ENCODE results near the gene MRPL43. TPM values are rescaled to one million over a fixed set of nuclear protein-coding genes. Genes with fewer than 3 reads are reported as not detected.

Gene MRPL43
- total and polyA plus RNA-seq, 10 of the 15 experiments (the other 5 are each of a cell fraction or from before 2014, with no cell fraction given): 16.6 to 108 (median 65.1) TPM

- no peak for TF ChIP-seq IRF5 (IDR thresholded peaks at IDR 0.05; ENCODE audit: borderline replicate concordance)
- TF ChIP-seq CUX1 (IDR thresholded peaks at IDR 0.05; ENCODE audit: insufficient replicate concordance, low read depth, low read length): no peak
- no peak for TF ChIP-seq POLR2AphosphoS2 (IDR thresholded peaks at IDR 0.05; ENCODE audit: low read depth, low read length)
- no peak for TF ChIP-seq NFXL1 (IDR thresholded peaks at IDR 0.05; ENCODE audit: borderline replicate concordance)
- TF ChIP-seq ATF2 (IDR thresholded peaks at IDR 0.05; ENCODE audit: low read length): no peak
- TF ChIP-seq ZNF24 (IDR thresholded peaks at IDR 0.05): no peak
- no peak for TF ChIP-seq STAT3 (IDR thresholded peaks at IDR 0.05; ENCODE audit: low read depth, low read length)
- TF ChIP-seq EED (IDR thresholded peaks at IDR 0.05; ENCODE audit: low read depth): 0 out of 2 replicates have a peak, but pooled peaks have one; percentile 26
- TF ChIP-seq CBFB (IDR thresholded peaks at IDR 0.05; ENCODE audit: low read depth): no peak
- no peak for TF ChIP-seq MYB (IDR thresholded peaks at IDR 0.05; ENCODE audit: borderline replicate concordance, low read depth, low read length)
- TF ChIP-seq MEF2A (IDR thresholded peaks at IDR 0.05; ENCODE audit: insufficient read depth, low read depth, low read length): 0 out of 2 replicates have a peak, but pooled peaks have one; percentile 14
- peak; percentile 71 for TF ChIP-seq IKZF1 (conservative IDR thresholded peaks at IDR 0.05)
- TF ChIP-seq ATF3 (IDR thresholded peaks at IDR 0.05; ENCODE audit: borderline replicate concordance, extremely low read depth, low read depth, low read length): no peak
- no peak for TF ChIP-seq NR2C2 (IDR thresholded peaks at IDR 0.05; ENCODE audit: borderline replicate concordance, control insufficient read depth, insufficient read length, low read depth)
- TF ChIP-seq NR2C1 (IDR thresholded peaks at IDR 0.05): no peak
- TF ChIP-seq TCF12 (IDR thresholded peaks at IDR 0.05; ENCODE audit: low read depth, low read length): no peak
- no peak; the same call in 1 of the 2 replicates for TF ChIP-seq RCOR1 (conservative IDR thresholded peaks at IDR 0.05; ENCODE audit: low read depth, low read length)
- TF ChIP-seq TAF1 (IDR thresholded peaks at IDR 0.05; ENCODE audit: borderline replicate concordance, low read depth, low read length): no peak
- peak; percentile 82 to 96 (median 92); a peak in 5 of 6 replicates for TF ChIP-seq CTCF (IDR thresholded peaks at IDR 0.05 in 2 of 3, conservative IDR thresholded peaks at IDR 0.05 in 1 of 3; ENCODE audit: control insufficient read depth in 2 of 3, extremely low read depth in 1 of 3, insufficient read depth in 1 of 3, low read depth in 3 of 3, low read length in 3 of 3)
Observed at GRCh38 chr10:101012525-101013364, 25.4 kb upstream of the MRPL43 start (continued).

Data from GM12878 (cell line).